ENCODE data around the gene RHEB.

RHEB gene

GRCh38 chr7:151430391-151431205 lies 89.1 kb downstream of the RHEB start:
- Histone ChIP-seq H3K4me1 (ENCODE audit: insufficient read depth, low read length) (peaks cover 65% of the 10 kb centered on the region), H3K36me3 (ENCODE audit: insufficient read depth, low read length) (no peaks in the 10 kb centered on the region), H3K4me3 (ENCODE audit: low read depth in 1 of 2, low read length in 2 of 2) (no peak overlapping the region), H3K9me3 (ENCODE audit: insufficient read depth, low read length, severe bottlenecking) (no peaks in the 10 kb centered on the region), H3K27ac (ENCODE audit: low read length) (peak overlapping the region; percentile 60), H3K79me2 (ENCODE audit: insufficient read depth, low read length) (no peaks in the 10 kb centered on the region), H3K4me2 (ENCODE audit: insufficient read depth, low read length) (no peak overlapping the region), H2AFZ (ENCODE audit: low read depth, low read length) (no peak overlapping the region), H3K9ac (ENCODE audit: low read depth, low read length) (no peak overlapping the region), H3K27me3 (ENCODE audit: insufficient read depth, low read length, poor library complexity) (no peaks in the 10 kb centered on the region), H4K20me1 (ENCODE audit: insufficient read depth, low read length) (no peaks in the 10 kb centered on the region)
- no peak for TF ChIP-seq EZH2 (IDR thresholded peaks at IDR 0.05; ENCODE audit: borderline replicate concordance, low read depth, low read length, severe bottlenecking)
- TF ChIP-seq CTCF (IDR thresholded peaks at IDR 0.05; ENCODE audit: borderline replicate concordance, extremely low read depth, low read length, poor library complexity, severe bottlenecking) = no peak
- DNase-seq = no peak
- no peak for ATAC-seq (ENCODE audit: insufficient read depth, low read depth)

GRCh38 chr7:151429560-151430331 lies 89.9 kb downstream of the RHEB start:
- ATAC-seq (ENCODE audit: insufficient read depth, low read depth) (peak; percentile 86), DNase-seq (peak; percentile 89)
- TF ChIP-seq EZH2 (IDR thresholded peaks at IDR 0.05; ENCODE audit: borderline replicate concordance, low read depth, low read length, severe bottlenecking) = no peak
- peak; percentile 41 for TF ChIP-seq CTCF (IDR thresholded peaks at IDR 0.05; ENCODE audit: borderline replicate concordance, extremely low read depth, low read length, poor library complexity, severe bottlenecking)
- Histone ChIP-seq H3K4me3 (ENCODE audit: low read depth in 1 of 2, low read length in 2 of 2) (peak overlapping the region in 1 of 2 experiments; percentile 19; a peak in 1 of 4 replicates), H3K27ac (ENCODE audit: low read length) (peak overlapping the region; percentile 82), H3K79me2 (ENCODE audit: insufficient read depth, low read length) (no peaks in the 10 kb centered on the region), H2AFZ (ENCODE audit: low read depth, low read length) (no peak overlapping the region), H3K4me1 (ENCODE audit: insufficient read depth, low read length) (peaks cover 65% of the 10 kb centered on the region), H3K4me2 (ENCODE audit: insufficient read depth, low read length) (peak overlapping the region; percentile 45), H3K9ac (ENCODE audit: low read depth, low read length) (peak overlapping the region; percentile 31), H4K20me1 (ENCODE audit: insufficient read depth, low read length) (no peaks in the 10 kb centered on the region), H3K9me3 (ENCODE audit: insufficient read depth, low read length, severe bottlenecking) (no peaks in the 10 kb centered on the region), H3K36me3 (ENCODE audit: insufficient read depth, low read length) (no peaks in the 10 kb centered on the region), H3K27me3 (ENCODE audit: insufficient read depth, low read length, poor library complexity) (no peaks in the 10 kb centered on the region)

- Histone ChIP-seq H2AFZ (ENCODE audit: low read depth, low read length) (no peak overlapping the region), H3K36me3 (ENCODE audit: insufficient read depth, low read length) (no peaks in the 10 kb centered on the region), H3K9me3 (ENCODE audit: insufficient read depth, low read length, severe bottlenecking) (no peaks in the 10 kb centered on the region), H4K20me1 (ENCODE audit: insufficient read depth, low read length) (no peaks in the 10 kb centered on the region), H3K4me1 (ENCODE audit: insufficient read depth, low read length) (peaks cover 65% of the 10 kb centered on the region), H3K9ac (ENCODE audit: low read depth, low read length) (peak overlapping the region; percentile 31), H3K27me3 (ENCODE audit: insufficient read depth, low read length, poor library complexity) (no peaks in the 10 kb centered on the region), H3K4me2 (ENCODE audit: insufficient read depth, low read length) (peak overlapping the region; percentile 45), H3K4me3 (ENCODE audit: low read depth in 1 of 2, low read length in 2 of 2) (peak overlapping the region in 1 of 2 experiments; percentile 18; a peak in 1 of 4 replicates), H3K27ac (ENCODE audit: low read length) (peak overlapping the region; percentile 82), H3K79me2 (ENCODE audit: insufficient read depth, low read length) (no peaks in the 10 kb centered on the region)
- TF ChIP-seq CTCF (IDR thresholded peaks at IDR 0.05; ENCODE audit: borderline replicate concordance, extremely low read depth, low read length, poor library complexity, severe bottlenecking) (no peak), EZH2 (IDR thresholded peaks at IDR 0.05; ENCODE audit: borderline replicate concordance, low read depth, low read length, severe bottlenecking) (no peak)
- ATAC-seq (ENCODE audit: insufficient read depth, low read depth) = no peak
- no peak for DNase-seq
These were observed 90.5 kb downstream of the RHEB start for GRCh38 chr7:151429237-151429559.
